Trophoblast cell (in vitro differentiated cells and primary cell): ENCODE measurements around the gene S100A13.

Source experiments
- DNase-seq, 2 donors: peaks; one replicate each; pipeline ENCODE4 v3.0.0-alpha.2; 2016
- H2AFZ ChIP-seq: 2 replicates; pipeline ENCODE4 v1.6.1; 2013; ENCODE audit warnings: low read length, moderate library complexity, mild to moderate bottlenecking; ENCODE audit not compliant: insufficient read depth, poor library complexity
- H2AK5ac ChIP-seq: 2 replicates; pipeline ENCODE4 v1.6.1; 2013; ENCODE audit warnings: mild to moderate bottlenecking, low read length
- H2BK120ac ChIP-seq: 2 replicates; pipeline ENCODE4 v1.6.1; 2013; ENCODE audit warnings: low read length, mild to moderate bottlenecking, moderate library complexity; ENCODE audit not compliant: insufficient read depth, poor library complexity
- H2BK12ac ChIP-seq: 2 replicates; pipeline ENCODE4 v1.6.1; 2013; ENCODE audit warnings: mild to moderate bottlenecking, low read length, moderate library complexity
- H2BK5ac ChIP-seq: 2 replicates; pipeline ENCODE4 v1.6.1; 2013; ENCODE audit warnings: low read length, low read depth, moderate library complexity, mild to moderate bottlenecking; ENCODE audit not compliant: poor library complexity
- H3K14ac ChIP-seq: 2 replicates; pipeline ENCODE4 v1.6.1; 2013; ENCODE audit warnings: mild to moderate bottlenecking, low read length
- H3K18ac ChIP-seq: 2 replicates; pipeline ENCODE4 v1.6.1; 2013; ENCODE audit warnings: mild to moderate bottlenecking, low read length
- H3K23ac ChIP-seq: 2 replicates; pipeline ENCODE4 v1.6.1; 2013; ENCODE audit warnings: low read length
- H3K27ac ChIP-seq: 2 replicates; pipeline ENCODE4 v1.5.1; 2013; ENCODE audit warnings: low read depth, mild to moderate bottlenecking, inconsistent platforms, low read length, moderate library complexity
- H3K27me3 ChIP-seq: 2 replicates; pipeline ENCODE4 v1.6.1; 2013; ENCODE audit warnings: inconsistent platforms, mild to moderate bottlenecking, low read length, moderate library complexity; ENCODE audit not compliant: insufficient read depth
- H3K36me3 ChIP-seq, 2 experiments: 1 replicate in 1 of 2; 2 replicates in 1 of 2; pipeline ENCODE4 v1.6.1; 2013; ENCODE audit warnings: low read length in 2 of 2, mild to moderate bottlenecking in 2 of 2, moderate library complexity in 1 of 2; ENCODE audit not compliant: insufficient read depth in 2 of 2, control insufficient read depth in 1 of 2
- H3K4ac ChIP-seq: 2 replicates; pipeline ENCODE4 v1.6.1; 2013; ENCODE audit warnings: low read depth, mild to moderate bottlenecking, low read length, moderate library complexity
- H3K4me1 ChIP-seq, 2 experiments: 1 replicate in 1 of 2; 2 replicates in 1 of 2; pipeline ENCODE4 v1.6.1; 2013; ENCODE audit warnings: low read length in 2 of 2, mild to moderate bottlenecking in 2 of 2, moderate library complexity in 1 of 2; ENCODE audit not compliant: insufficient read depth in 2 of 2, control insufficient read depth in 1 of 2
- H3K4me2 ChIP-seq: 2 replicates; pipeline ENCODE4 v1.6.1; 2013; ENCODE audit warnings: inconsistent platforms, mild to moderate bottlenecking, low read length, moderate library complexity
- H3K4me3 ChIP-seq: 2 replicates; pipeline ENCODE4 v1.5.1; 2013; ENCODE audit warnings: mild to moderate bottlenecking, low read depth, low read length, inconsistent platforms
- H3K79me1 ChIP-seq: one replicate; pipeline ENCODE4 v1.6.1; 2013; ENCODE audit warnings: low read length
- H3K79me2 ChIP-seq: 2 replicates; pipeline ENCODE4 v1.6.1; 2013; ENCODE audit warnings: low read length, mild to moderate bottlenecking; ENCODE audit not compliant: control insufficient read depth, insufficient read depth, poor library complexity
- H3K9ac ChIP-seq: 2 replicates; pipeline ENCODE4 v1.6.1; 2013; ENCODE audit warnings: mild to moderate bottlenecking, low read length
- H3K9me3 ChIP-seq: 2 replicates; pipeline ENCODE4 v1.6.1; 2013; ENCODE audit warnings: low read depth, mild to moderate bottlenecking, control low read depth, inconsistent platforms, low read length; ENCODE audit not compliant: insufficient read depth
- H4K12ac ChIP-seq: 2 replicates; pipeline ENCODE4 v1.6.1; 2013; ENCODE audit warnings: low read depth, mild to moderate bottlenecking, low read length, moderate library complexity
- H4K8ac ChIP-seq: 2 replicates; pipeline ENCODE4 v1.6.1; 2013; ENCODE audit warnings: low read depth, mild to moderate bottlenecking, low read length, moderate library complexity
- H4K91ac ChIP-seq: one replicate; pipeline ENCODE4 v1.6.1; 2013; ENCODE audit warnings: low read depth, mild to moderate bottlenecking, low read length, moderate library complexity
- WGBS: extraction: QIAGEN DNeasy Blood & Tissue Kit; methylation state at CpG from one replicate; pipeline ENCODE4 v1.1.7; 2013; ENCODE audit warnings: missing lambda C conversion rate; ENCODE audit not compliant: insufficient read length, insufficient coverage; ENCODE audit errors: extremely low coverage; 5-methylcytosine and 5-hydroxymethylcytosine counted together

The S100A13 gene

DNA sequence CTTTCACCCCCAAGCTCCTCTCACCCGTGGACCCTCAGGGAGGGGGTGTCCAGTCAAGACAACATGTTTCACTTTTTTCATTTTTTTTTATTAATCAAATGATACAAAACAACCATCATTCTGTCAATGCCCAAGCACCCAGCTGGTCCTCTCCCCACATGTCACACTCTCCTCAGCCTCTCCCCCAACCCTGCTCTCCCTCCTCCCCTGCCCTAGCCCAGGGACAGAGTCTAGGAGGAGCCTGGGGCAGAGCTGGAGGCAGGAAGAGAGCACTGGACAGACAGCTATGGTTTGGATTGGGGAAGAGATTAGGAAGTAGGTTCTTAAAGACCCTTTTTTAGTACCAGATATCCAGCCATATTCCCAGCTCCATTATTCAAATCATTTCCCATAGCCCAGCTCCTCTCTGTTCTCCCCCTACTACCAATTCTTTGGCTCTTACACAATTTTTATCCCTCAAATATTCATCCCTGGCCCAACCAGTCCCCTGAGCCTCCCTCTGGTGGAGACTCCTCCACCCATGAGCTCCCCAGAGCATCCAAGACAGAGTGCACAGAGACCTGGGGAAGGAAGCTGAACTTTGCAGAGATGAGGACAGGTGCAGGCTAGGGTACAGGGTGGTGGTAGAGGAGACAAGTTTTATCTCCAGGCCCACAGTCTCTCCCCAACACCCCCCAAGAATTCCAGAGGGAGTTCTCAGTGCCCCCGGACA, 13.0 kb downstream of the S100A13 start:
- no peak overlapping the region for H4K8ac ChIP-seq
- no CpG with 5 or more reads among the region's 2 CpGs for WGBS
- peak overlapping the region; percentile 11 for H2BK12ac ChIP-seq
- peaks cover 4 to 10% of the 10 kb centered on the region in 2 experiments for H3K36me3 ChIP-seq
- no peak overlapping the region for H4K12ac ChIP-seq
- H3K9ac ChIP-seq = no peak overlapping the region
- H3K4me3 ChIP-seq = no peak overlapping the region
- no peak overlapping the region for H3K4me2 ChIP-seq
- H3K27me3 ChIP-seq = no peaks in the 10 kb centered on the region
- H2BK120ac ChIP-seq = no peak overlapping the region
- no peak overlapping the region for H2BK5ac ChIP-seq
- H3K9me3 ChIP-seq = no peaks in the 10 kb centered on the region
- H3K23ac ChIP-seq = no peak overlapping the region
- H3K27ac ChIP-seq = no peak overlapping the region
- no peak overlapping the region for H3K18ac ChIP-seq
- H3K4ac ChIP-seq = no peak overlapping the region
- H3K79me2 ChIP-seq = no peaks in the 10 kb centered on the region
- peaks cover 37 to 44% of the 10 kb centered on the region in 2 experiments for H3K4me1 ChIP-seq
- H2AFZ ChIP-seq = no peak overlapping the region
- H3K79me1 ChIP-seq = peaks cover 25% of the 10 kb centered on the region
- no peak for DNase-seq
- H4K91ac ChIP-seq = peak overlapping the region; percentile 21
- H3K14ac ChIP-seq = no peak overlapping the region
- H2AK5ac ChIP-seq = no peak overlapping the region

GRCh38 chr1:153613406-153613805, 13.9 kb downstream of the S100A13 start:
- Histone ChIP-seq H3K23ac (no peak overlapping the region), H3K79me1 (peaks cover 32% of the 10 kb centered on the region), H3K4me1 (peaks cover 45 to 53% of the 10 kb centered on the region in 2 experiments), H3K27me3 (no peaks in the 10 kb centered on the region), H3K4me3 (no peak overlapping the region), H4K8ac (no peak overlapping the region), H3K79me2 (peaks cover under 1% of the 10 kb centered on the region), H3K18ac (no peak overlapping the region), H3K27ac (no peak overlapping the region), H2BK5ac (no peak overlapping the region), H3K14ac (no peak overlapping the region), H3K36me3 (peaks cover 0 to under 1% of the 10 kb centered on the region in 2 experiments), H3K4me2 (no peak overlapping the region), H2AK5ac (peak overlapping the region; percentile 27), H2BK120ac (no peak overlapping the region), H3K9me3 (no peaks in the 10 kb centered on the region), H3K4ac (no peak overlapping the region), H2BK12ac (peak overlapping the region; percentile 63), H4K91ac (no peak overlapping the region), H4K12ac (no peak overlapping the region), H3K9ac (no peak overlapping the region), H2AFZ (no peak overlapping the region)
- DNase-seq = no peak
- no CpG with 5 or more reads among the region's 5 CpGs for WGBS

DNA sequence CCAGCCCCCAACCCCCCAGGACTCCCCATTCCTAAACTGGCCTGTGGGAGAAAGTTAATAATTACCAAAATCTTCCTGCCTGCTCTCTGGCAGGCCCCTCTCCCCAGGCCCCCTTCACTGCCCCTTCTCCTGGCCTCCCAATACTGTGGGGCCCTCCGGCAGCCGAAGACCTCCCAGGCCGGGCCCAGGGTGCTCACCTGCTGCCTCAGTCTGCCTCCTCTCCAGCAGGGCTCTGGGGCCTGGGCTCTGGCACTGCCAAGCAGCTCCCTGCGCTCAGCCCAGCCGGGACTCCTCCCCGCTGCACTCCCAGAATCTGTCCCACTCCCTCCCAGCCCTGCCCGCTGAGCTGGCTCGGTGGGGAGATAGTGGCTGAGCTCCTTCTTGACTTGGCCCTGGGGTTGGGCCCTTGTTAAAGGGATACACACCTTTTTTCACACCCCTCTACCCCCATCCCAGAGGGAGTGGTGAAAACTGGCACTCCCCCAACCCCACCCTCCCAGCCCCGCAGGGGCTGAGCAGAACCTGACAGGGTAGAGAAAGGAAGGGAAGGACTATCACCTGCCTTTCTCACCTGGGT, 14.5 kb downstream of the S100A13 start, which contains the start of gene S100A16:
Gene S100A16 (minus strand): TSS at position 383 of the 577 bp plus-strand sequence. CDS start 4,986 bp downstream, outside the sequence.
- H4K8ac ChIP-seq = no peak within 1 kb of the TSS
- peaks cover 38% of the 10 kb centered on the region for H3K79me1 ChIP-seq
- H3K4me3 ChIP-seq = no peak within 1 kb of the TSS
- no peaks in the 10 kb centered on the region for H3K36me3 ChIP-seq
- H3K18ac ChIP-seq = peak within 1 kb of the TSS; percentile 62
- H3K27me3 ChIP-seq = no peaks in the 10 kb centered on the region
- H3K9ac ChIP-seq = no peak within 1 kb of the TSS
- H3K23ac ChIP-seq = no peak within 1 kb of the TSS
- H2BK5ac ChIP-seq = no peak within 1 kb of the TSS
- peak within 1 kb of the TSS; percentile 33 for H3K4ac ChIP-seq
- H2AFZ ChIP-seq = no peak within 1 kb of the TSS
- H2BK12ac ChIP-seq = peak within 1 kb of the TSS; percentile 72
- no peak within 1 kb of the TSS for H4K12ac ChIP-seq
- peaks cover 3% of the 10 kb centered on the region for H3K79me2 ChIP-seq
- DNase-seq = no peak
- peak within 1 kb of the TSS; percentile 89 for H2AK5ac ChIP-seq
- H3K4me2 ChIP-seq = no peak within 1 kb of the TSS
- H3K9me3 ChIP-seq = no peaks in the 10 kb centered on the region
- H3K14ac ChIP-seq = peak within 1 kb of the TSS; percentile 53
- H3K4me1 ChIP-seq = peaks cover 51 to 59% of the 10 kb centered on the region in 2 experiments
- peak within 1 kb of the TSS; percentile 62 for H2BK120ac ChIP-seq
- H4K91ac ChIP-seq = peak within 1 kb of the TSS; percentile 67
- no peak within 1 kb of the TSS for H3K27ac ChIP-seq
- no CpG with 5 or more reads among the region's 9 CpGs for WGBS

DNA sequence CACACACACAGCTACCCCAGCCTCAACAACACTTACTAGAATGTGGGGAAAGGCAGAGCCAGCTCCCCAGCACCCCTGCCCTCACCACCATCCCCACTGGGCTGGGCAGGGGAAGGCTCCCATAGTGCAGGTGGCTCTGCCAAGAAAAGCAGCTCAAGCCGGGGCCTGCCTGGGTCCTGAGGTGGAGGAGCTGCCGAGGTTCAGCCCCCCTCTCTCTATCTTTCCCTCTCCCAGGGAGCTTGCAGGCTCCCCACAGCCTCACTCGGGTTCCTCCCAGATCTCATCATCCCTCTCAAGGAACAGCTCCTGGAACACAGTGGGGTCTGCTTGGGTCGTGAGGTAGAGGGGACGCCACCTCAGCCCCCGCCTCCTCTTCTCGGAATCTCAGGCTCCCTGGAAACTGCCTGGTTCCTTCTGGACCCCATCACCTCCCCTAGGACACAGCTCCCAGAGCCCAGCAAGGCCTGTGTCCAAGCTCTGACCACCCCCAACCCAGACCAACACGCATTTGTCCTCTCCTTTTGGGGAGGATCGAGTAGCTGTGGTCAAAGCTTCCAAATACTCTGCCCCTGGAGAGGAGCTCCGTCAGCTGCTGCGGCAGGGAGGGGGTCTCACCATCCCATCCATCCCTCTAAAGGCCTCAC, 15.1 kb downstream of the S100A13 start:
- Histone ChIP-seq H2BK120ac (peak overlapping the region; percentile 25), H3K4me3 (no peak overlapping the region), H3K79me1 (peaks cover 39% of the 10 kb centered on the region), H3K4me2 (no peak overlapping the region), H3K23ac (no peak overlapping the region), H2AFZ (no peak overlapping the region), H3K4me1 (peaks cover 57 to 65% of the 10 kb centered on the region in 2 experiments), H4K12ac (no peak overlapping the region), H3K79me2 (peaks cover 3% of the 10 kb centered on the region), H3K4ac (peak overlapping the region; percentile 9), H3K36me3 (no peaks in the 10 kb centered on the region), H3K27ac (no peak overlapping the region), H2BK12ac (peak overlapping the region; percentile 72), H2BK5ac (no peak overlapping the region), H3K27me3 (no peaks in the 10 kb centered on the region), H2AK5ac (peak overlapping the region; percentile 89), H3K14ac (peak overlapping the region; percentile 53), H3K9me3 (no peaks in the 10 kb centered on the region), H3K9ac (no peak overlapping the region), H3K18ac (peak overlapping the region; percentile 62), H4K8ac (no peak overlapping the region), H4K91ac (peak overlapping the region; percentile 67)
- DNase-seq = no peak
- WGBS = no CpG with 5 or more reads among the region's 11 CpGs
